MCF 10A (cell line): ENCODE measurements around the gene MIB1. TPM values are rescaled to one million over a fixed set of nuclear protein-coding genes. Genes with fewer than 3 reads are reported as not detected.
A peak's percentile ranks its signal among the peaks of the same experiment; 100 is the strongest.

Source experiments
- BruUV-seq: library from RNA; stranded (reverse); fragments of 400-500 nt; replicated peaks from 2 replicates; lab custom pipeline; 2021; lab: Mats Ljungman, UMichigan
- CTCF ChIA-PET: fragments of 300-600 bp; sonication (Branson Sonifier 250); formaldehyde crosslinking; extraction: SDS; loops from one replicate; lab custom pipeline; 2021; ENCODE audit warnings: antibody characterized with exemption, inconsistent platforms; lab: Yijun Ruan, JAX
- POLR2A ChIA-PET: fragments of 300-600, 350-650 bp; sonication (Branson Sonifier 250); formaldehyde crosslinking; extraction: SDS; loops from one replicate; lab custom pipeline; 2020; ENCODE audit warnings: antibody characterized with exemption, inconsistent platforms; lab: Yijun Ruan, JAX
- DNase-seq: peaks from one replicate; pipeline ENCODE4 v3.0.0-alpha.2; 2018; ENCODE audit not compliant: unreplicated experiment
- H3K27ac Mint-ChIP-seq: one replicate; pipeline ENCODE4 v1.8.0; 2022; ENCODE audit warnings: mild to moderate bottlenecking, low read depth, mixed read lengths; ENCODE audit not compliant: unreplicated experiment
- H3K27me3 Mint-ChIP-seq: one replicate; pipeline ENCODE4 v1.8.0; 2022; ENCODE audit warnings: mixed read lengths; ENCODE audit not compliant: insufficient read depth, unreplicated experiment
- H3K36me3 Mint-ChIP-seq: one replicate; pipeline ENCODE4 v1.8.0; 2022; ENCODE audit warnings: mild to moderate bottlenecking, moderate library complexity, mixed read lengths; ENCODE audit not compliant: insufficient read depth, unreplicated experiment
- H3K4me1 Mint-ChIP-seq: one replicate; pipeline ENCODE4 v1.8.0; 2022; ENCODE audit warnings: mixed read lengths; ENCODE audit not compliant: insufficient read depth, unreplicated experiment
- H3K4me3 Mint-ChIP-seq: one replicate; pipeline ENCODE4 v1.8.0; 2022; ENCODE audit warnings: mild to moderate bottlenecking, moderate library complexity, mixed read lengths; ENCODE audit not compliant: unreplicated experiment
- H3K9me3 Mint-ChIP-seq: one replicate; pipeline ENCODE4 v1.8.0; 2022; ENCODE audit warnings: mixed read lengths; ENCODE audit not compliant: unreplicated experiment
- CTCF ChIP-seq: fragments of 200-600 bp; IDR thresholded peaks from one replicate; pipeline ENCODE4 v1.8.0; 2022; ENCODE audit warnings: antibody characterized with exemption, mild to moderate bottlenecking; ENCODE audit not compliant: unreplicated experiment
- intact Hi-C: fragments of 100-400 bp; cut with micrococcal nuclease; formaldehyde crosslinking; loops from 2 replicates; pipeline ENCODE4 v1.14.1; 2022
- total RNA-seq: library from RNA; stranded (reverse); gene quantifications from 2 replicates; pipeline ENCODE4 v1.2.3, GENCODE V29; 2022

Gene MIB1
- total RNA-seq, 1 experiment from 2014 or later = 40.5 TPM

DNA sequence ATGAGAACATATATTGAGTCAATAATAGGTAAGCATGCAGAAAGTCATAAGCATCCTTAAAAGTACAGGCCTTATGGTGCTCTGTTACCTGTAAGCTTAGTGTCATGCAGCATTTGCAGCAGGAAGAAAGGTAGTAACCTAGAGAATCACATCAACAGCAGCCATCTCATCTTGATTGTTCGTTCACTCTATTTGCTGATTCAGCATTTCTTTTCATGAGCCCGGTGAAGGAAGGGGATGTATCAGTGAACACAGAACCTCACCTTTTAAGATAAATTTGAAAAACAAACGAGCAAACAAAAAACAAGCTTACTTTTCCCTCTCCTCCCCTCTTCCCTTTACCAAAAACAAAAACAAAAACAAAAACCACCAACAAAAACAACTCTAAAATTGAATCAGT is 89.9 kb downstream of the MIB1 start:
- no peaks in the 10 kb centered on the region for H3K27me3 Mint-ChIP-seq
- no peak overlapping the region for H3K27ac Mint-ChIP-seq
- peaks cover 6% of the 10 kb centered on the region for H3K4me1 Mint-ChIP-seq
- DNase-seq = no peak
- ChIA-PET POLR2A (no interaction called here), CTCF (interaction anchor here (0.6 to 1.8 kb wide), 4 partner anchors 10 to 533 kb away, joined by 3 to 7 read pairs (median 3); no protein-coding TSS in a partner anchor)
- BruUV-seq = no TSS peak
- TF ChIP-seq CTCF = no peak
- no peak overlapping the region for H3K4me3 Mint-ChIP-seq
- intact Hi-C loops = no loop called here
- H3K9me3 Mint-ChIP-seq = no peaks in the 10 kb centered on the region
- H3K36me3 Mint-ChIP-seq = peaks cover 7% of the 10 kb centered on the region

- Mint-ChIP-seq H3K36me3 (peaks cover 7% of the 10 kb centered on the region), H3K9me3 (no peaks in the 10 kb centered on the region), H3K27me3 (no peaks in the 10 kb centered on the region), H3K27ac (no peak overlapping the region), H3K4me1 (no peaks in the 10 kb centered on the region), H3K4me3 (no peak overlapping the region)
- no TSS peak for BruUV-seq
- CTCF ChIA-PET = interaction anchor here (0.6 to 1.8 kb wide), 5 partner anchors 11 to 869 kb away, joined by 3 to 7 read pairs (median 4); no protein-coding TSS in a partner anchor
- no peak for TF ChIP-seq CTCF
- DNase-seq = no peak
- POLR2A ChIA-PET = no interaction called here
- intact Hi-C loops = no loop called here
Observed at GRCh38 chr18:21831413-21831831, 90.8 kb downstream of the MIB1 start.

GRCh38 chr18:21833604-21834298 is 93.2 kb downstream of the MIB1 start:
- no TSS peak for BruUV-seq
- Mint-ChIP-seq H3K4me3 (no peak overlapping the region), H3K4me1 (no peaks in the 10 kb centered on the region), H3K27ac (peak overlapping the region; percentile 28), H3K9me3 (no peaks in the 10 kb centered on the region), H3K36me3 (peaks cover 11% of the 10 kb centered on the region), H3K27me3 (no peaks in the 10 kb centered on the region)
- intact Hi-C loops = no loop called here
- no peak for TF ChIP-seq CTCF
- no peak for DNase-seq
- ChIA-PET POLR2A (interaction anchor here (0.6 to 0.7 kb wide), 2 partner anchors 31 to 125 kb away, joined by 3 read pairs; no protein-coding TSS in a partner anchor), CTCF (interaction anchor here (0.5 to 0.6 kb wide), 2 partner anchors 20 to 201 kb away, joined by 3 read pairs; no protein-coding TSS in a partner anchor)

- Mint-ChIP-seq H3K27ac (peak overlapping the region; percentile 28), H3K4me3 (no peak overlapping the region), H3K4me1 (no peaks in the 10 kb centered on the region), H3K27me3 (no peaks in the 10 kb centered on the region), H3K9me3 (no peaks in the 10 kb centered on the region), H3K36me3 (peaks cover 14% of the 10 kb centered on the region)
- CTCF ChIA-PET = interaction anchor here (0.6 to 0.7 kb wide), 2 partner anchors 20 to 1669 kb away, joined by 3 read pairs; partner anchors contain the start of gene RMC1
- DNase-seq = no peak
- POLR2A ChIA-PET = interaction anchor here (0.6 to 0.7 kb wide), 4 partner anchors 12 to 116 kb away, joined by 3 to 6 read pairs (median 4); no protein-coding TSS in a partner anchor
- no TSS peak for BruUV-seq
- intact Hi-C loops = no loop called here
- TF ChIP-seq CTCF = no peak
Observed at GRCh38 chr18:21834299-21834660, 93.7 kb downstream of the MIB1 start.
